Choroid plexus epithelial cell (primary cell): ENCODE measurements around the gene HECTD2.
"Not testable (repeated sequence)": the region's sequence is repeated elsewhere in the genome, so short reads cannot be mapped to it uniquely, and the experiment has no call there.

Experiments
- DNase-seq: peaks from one replicate; pipeline ENCODE4 v3.0.0-alpha.2; 2010; ENCODE audit warnings: low read depth
- H3K4me3 ChIP-seq: 2 replicates; pipeline ENCODE4 v1.5.1; 2011; ENCODE audit warnings: low read depth, mild to moderate bottlenecking, control low read depth, low read length, moderate library complexity
- TF ChIP-seq, protein P1 (sequence below): conservative IDR thresholded peaks from 2 replicates; pipeline ENCODE4 v1.5.1; 2011; ENCODE audit warnings: low read depth, mild to moderate bottlenecking, control low read depth, inconsistent platforms, low read length, moderate library complexity

The HECTD2 gene

GRCh38 chr10:91519899-91520514, 109.9 kb downstream of the HECTD2 start:
- TF ChIP-seq, protein P1, sequence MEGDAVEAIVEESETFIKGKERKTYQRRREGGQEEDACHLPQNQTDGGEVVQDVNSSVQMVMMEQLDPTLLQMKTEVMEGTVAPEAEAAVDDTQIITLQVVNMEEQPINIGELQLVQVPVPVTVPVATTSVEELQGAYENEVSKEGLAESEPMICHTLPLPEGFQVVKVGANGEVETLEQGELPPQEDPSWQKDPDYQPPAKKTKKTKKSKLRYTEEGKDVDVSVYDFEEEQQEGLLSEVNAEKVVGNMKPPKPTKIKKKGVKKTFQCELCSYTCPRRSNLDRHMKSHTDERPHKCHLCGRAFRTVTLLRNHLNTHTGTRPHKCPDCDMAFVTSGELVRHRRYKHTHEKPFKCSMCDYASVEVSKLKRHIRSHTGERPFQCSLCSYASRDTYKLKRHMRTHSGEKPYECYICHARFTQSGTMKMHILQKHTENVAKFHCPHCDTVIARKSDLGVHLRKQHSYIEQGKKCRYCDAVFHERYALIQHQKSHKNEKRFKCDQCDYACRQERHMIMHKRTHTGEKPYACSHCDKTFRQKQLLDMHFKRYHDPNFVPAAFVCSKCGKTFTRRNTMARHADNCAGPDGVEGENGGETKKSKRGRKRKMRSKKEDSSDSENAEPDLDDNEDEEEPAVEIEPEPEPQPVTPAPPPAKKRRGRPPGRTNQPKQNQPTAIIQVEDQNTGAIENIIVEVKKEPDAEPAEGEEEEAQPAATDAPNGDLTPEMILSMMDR = no peak
- DNase-seq = no peak
- no peak overlapping the region for H3K4me3 ChIP-seq

DNA sequence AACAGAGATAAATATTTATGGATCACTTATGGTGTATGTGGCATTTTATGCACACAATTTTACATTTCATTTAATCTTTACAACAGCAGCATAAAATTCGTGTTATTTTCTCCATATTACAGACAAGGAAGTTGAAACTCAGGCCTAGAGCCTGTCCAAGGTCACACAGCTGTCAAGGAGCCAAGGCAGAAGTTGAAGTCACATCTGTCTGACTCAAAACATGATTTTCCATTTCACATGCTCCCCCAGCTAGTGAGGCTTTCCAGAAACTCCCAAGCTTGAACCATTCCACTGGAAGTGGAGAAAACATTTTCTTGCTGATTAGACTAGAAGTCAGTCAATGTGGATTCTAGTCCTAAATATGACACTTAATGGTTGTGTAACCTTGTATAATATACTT, 110.5 kb downstream of the HECTD2 start:
- no peak overlapping the region for H3K4me3 ChIP-seq
- TF ChIP-seq, protein P1 = no peak
- no peak for DNase-seq

GRCh38 chr10:91521439-91521838, 111.3 kb downstream of the HECTD2 start:
- DNase-seq = peak; percentile 41
- no peak overlapping the region for H3K4me3 ChIP-seq
- TF ChIP-seq, protein P1 = no peak

DNA sequence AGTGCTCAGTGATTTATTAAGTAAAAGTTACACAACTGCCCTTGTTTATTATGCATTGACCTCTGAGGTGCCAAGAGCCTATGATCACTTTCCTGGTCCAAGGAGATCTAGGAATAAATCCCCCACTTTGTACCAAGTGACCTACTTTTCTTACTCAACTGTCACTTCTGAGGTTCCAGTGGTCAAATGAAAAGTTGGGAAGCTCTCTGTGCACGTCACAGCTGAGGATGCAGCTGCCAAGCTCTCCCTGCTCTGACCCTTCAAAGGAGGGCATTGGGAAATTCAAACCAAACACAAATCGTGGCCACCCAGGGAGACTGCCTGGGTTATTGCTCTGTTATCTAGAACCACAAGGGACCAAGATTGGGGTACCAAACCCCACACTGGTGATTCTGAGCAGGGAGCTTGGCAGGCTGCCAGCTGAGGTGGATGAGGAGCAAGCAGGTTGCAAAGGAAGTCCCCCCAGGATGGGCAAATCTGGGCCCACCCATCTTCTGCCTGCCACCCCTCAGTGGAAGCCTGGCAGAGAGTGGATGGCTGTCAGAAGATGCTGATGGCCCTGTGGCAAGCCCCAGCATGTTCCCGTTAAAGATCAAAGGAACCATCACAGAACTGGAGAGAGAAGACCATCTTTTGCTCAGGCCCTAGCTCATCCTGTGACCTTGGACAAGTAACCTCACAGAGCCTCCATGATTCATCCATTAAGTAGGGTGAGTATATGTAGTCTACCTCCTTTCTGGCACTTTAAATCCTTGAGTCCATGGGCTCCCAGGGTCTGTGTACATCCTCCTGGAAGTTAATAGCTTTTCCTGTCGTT, 116.0 kb downstream of the HECTD2 start:
- H3K4me3 ChIP-seq = no peak overlapping the region
- no peak for DNase-seq
- TF ChIP-seq, protein P1 = no peak

GRCh38 chr10:91528080-91528479, 117.9 kb downstream of the HECTD2 start:
- TF ChIP-seq, protein P1 = no peak
- no peak overlapping the region for H3K4me3 ChIP-seq
- DNase-seq = no peak

- TF ChIP-seq, protein P1 = no peak
- no peak overlapping the region for H3K4me3 ChIP-seq
- no peak for DNase-seq
Observed at GRCh38 chr10:91528768-91529167, 118.6 kb downstream of the HECTD2 start.

DNA sequence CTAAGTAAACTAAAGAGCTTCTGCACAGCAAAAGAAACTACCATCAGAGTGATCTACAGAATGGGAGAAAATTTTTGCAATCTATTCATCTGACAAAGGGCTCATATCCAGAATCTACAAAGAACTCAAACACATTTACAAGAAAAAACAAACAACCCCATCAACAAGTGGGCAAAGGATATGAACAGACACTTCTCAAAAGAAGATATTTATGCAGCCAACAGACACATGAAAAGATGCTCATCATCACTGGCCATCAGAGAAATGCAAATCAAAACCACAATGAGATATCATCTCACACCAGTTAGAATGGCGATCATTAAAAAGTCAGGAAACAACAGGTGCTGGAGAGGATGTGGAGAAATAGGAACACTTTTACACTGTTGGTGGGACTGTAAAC, 124.6 kb downstream of the HECTD2 start:
- not testable (repeated sequence) for DNase-seq

More for the DNA sequence above, 124.6 kb downstream of the HECTD2 start:
- not testable (repeated sequence) for H3K4me3 ChIP-seq
